Panc1 (cell line): Measurements from ENCODE around the gene PABPN1L. TPM values are rescaled to one million over a fixed set of nuclear protein-coding genes. Genes with fewer than 3 reads are reported as not detected.

Experiments
- ATAC-seq: fragments of 200-7000 bp; cut with Tn5 transposase; 2 replicates; pipeline ENCODE4 v1.9.1; 2020; ENCODE audit warnings: mild to moderate bottlenecking, moderate library complexity
- BruUV-seq: library from RNA; stranded (reverse); fragments of 400-500 nt; replicated peaks from 2 replicates; lab custom pipeline; 2021; lab: Mats Ljungman, UMichigan
- CTCF ChIA-PET: fragments of 300-600 bp; sonication (Branson Sonifier 250); formaldehyde crosslinking; loops from one replicate; lab custom pipeline; 2022; ENCODE audit warnings: antibody characterized with exemption; lab: Charles Lee
- POLR2A ChIA-PET: fragments of 300-600 bp; sonication (Branson Sonifier 250); formaldehyde crosslinking; loops from one replicate; lab custom pipeline; 2022; ENCODE audit warnings: antibody characterized with exemption; lab: Charles Lee
- DNase-seq: peaks from one replicate; pipeline ENCODE4 v3.0.0-alpha.2; 2010; ENCODE audit warnings: low read depth, low spot score
- H3K27ac ChIP-seq: 2 replicates; pipeline ENCODE4 v1.5.1; 2011; ENCODE audit warnings: mild to moderate bottlenecking, low read length, inconsistent platforms
- H3K27me3 ChIP-seq: fragments of 200-500 bp; sonication (Bioruptor generic); 2 replicates; pipeline ENCODE4 v1.6.0; 2014; ENCODE audit warnings: low read length, inconsistent platforms; ENCODE audit not compliant: control insufficient read depth, insufficient read depth
- H3K36me3 ChIP-seq: fragments of 200-500 bp; sonication (Bioruptor generic); 2 replicates; pipeline ENCODE4 v1.5.1; 2014; ENCODE audit warnings: inconsistent platforms, mild to moderate bottlenecking, low read length, moderate library complexity; ENCODE audit not compliant: control insufficient read depth, insufficient read depth
- H3K4me1 ChIP-seq: 2 replicates; pipeline ENCODE4 v1.5.1; 2011; ENCODE audit warnings: inconsistent platforms, mild to moderate bottlenecking, low read length, moderate library complexity; ENCODE audit not compliant: control insufficient read depth, insufficient read depth
- H3K4me3 ChIP-seq, 2 experiments: 2 replicates each; pipeline ENCODE4 v1.5.1; 2011 to 2012; ENCODE audit warnings: low read depth in 2 of 2, low read length in 2 of 2, mild to moderate bottlenecking in 2 of 2, inconsistent platforms in 1 of 2, moderate library complexity in 1 of 2
- H3K9me3 ChIP-seq: fragments of 200-500 bp; sonication (Bioruptor generic); 2 replicates; pipeline ENCODE4 v1.5.1; 2014; ENCODE audit warnings: low read depth, mild to moderate bottlenecking, inconsistent platforms, low read length, moderate library complexity; ENCODE audit not compliant: control insufficient read depth, insufficient read depth
- CTCF ChIP-seq: fragments of 450-650 bp; IDR thresholded peaks from 2 replicates; pipeline ENCODE4 v1.5.1; 2017; ENCODE audit warnings: mild to moderate bottlenecking
- POLR2AphosphoS5 ChIP-seq: IDR thresholded peaks from 2 replicates; pipeline ENCODE4 v1.6.1; 2012; ENCODE audit warnings: mild to moderate bottlenecking, low read depth, low read length, moderate library complexity
- REST ChIP-seq, 2 experiments: IDR thresholded peaks; 2 replicates each; pipeline ENCODE4 v1.6.1; 2011 to 2012; ENCODE audit warnings: low read depth in 2 of 2, control low read depth in 1 of 2, low read length in 1 of 2, mild to moderate bottlenecking in 1 of 2, moderate library complexity in 1 of 2; ENCODE audit not compliant: insufficient read depth in 1 of 2
- SIN3A ChIP-seq: IDR thresholded peaks from 2 replicates; pipeline ENCODE4 v1.6.1; 2012; ENCODE audit warnings: low read depth, mild to moderate bottlenecking, low read length, moderate library complexity, borderline replicate concordance; ENCODE audit not compliant: insufficient read depth
- TCF7L2 ChIP-seq: IDR thresholded peaks from 2 replicates; pipeline ENCODE4 v1.6.1; 2011; ENCODE audit warnings: mild to moderate bottlenecking, low read depth, low read length, inconsistent platforms
- in situ Hi-C: cut with HindIII; loops from 2 replicates; pipeline ENCODE4 v1.10.0; 2016; ENCODE audit warnings: low sequenced_read_pairs, low pct_unique_long_range_greater_than_20kb
- intact Hi-C: fragments of 100-400 bp; cut with micrococcal nuclease; formaldehyde crosslinking; loops from one replicate; pipeline ENCODE4 v1.10.0; 2022; ENCODE audit not compliant: unreplicated experiment
- total RNA-seq: library from RNA; stranded (reverse); gene quantifications from one replicate; pipeline ENCODE4 v1.2.1, GENCODE V29; 2021; ENCODE audit not compliant: unreplicated experiment

The PABPN1L gene
- total RNA-seq, 1 experiment from 2014 or later = not detected

GRCh38 chr16:88865310-88865709 is 1.1 kb downstream of the PABPN1L start:
- Histone ChIP-seq H3K27ac (no peak overlapping the region), H3K9me3 (no peaks in the 10 kb centered on the region), H3K4me1 (no peaks in the 10 kb centered on the region), H3K4me3 (no peak overlapping the region), H3K27me3 (no peaks in the 10 kb centered on the region), H3K36me3 (no peaks in the 10 kb centered on the region)
- ATAC-seq = no peak
- no peak for DNase-seq
- CTCF ChIA-PET = no interaction called here
- BruUV-seq = no TSS peak
- POLR2A ChIA-PET = no interaction called here
- in situ Hi-C loops = no loop called here
- TF ChIP-seq SIN3A (no peak), REST (IDR thresholded peaks at IDR 0.05; ENCODE audit: insufficient read depth in 1 of 2, low read depth in 2 of 2, low read length in 1 of 2) (no peak), POLR2AphosphoS5 (no peak), CTCF (no peak), TCF7L2 (no peak)
- intact Hi-C loops = no loop called here

- BruUV-seq = no TSS peak
- Histone ChIP-seq H3K9me3 (no peaks in the 10 kb centered on the region), H3K27me3 (no peaks in the 10 kb centered on the region), H3K4me1 (no peaks in the 10 kb centered on the region), H3K36me3 (no peaks in the 10 kb centered on the region), H3K27ac (no peak overlapping the region), H3K4me3 (no peak overlapping the region)
- DNase-seq (no peak), ATAC-seq (no peak)
- TF ChIP-seq CTCF = no peak
- intact Hi-C loops = no loop called here
- POLR2A ChIA-PET = interaction anchor here (0.6 kb wide), 3 partner anchors 8 to 1009 kb away, joined by 3 to 10 read pairs (median 4); partner anchors contain the start of genes GALNS and TRAPPC2L
- in situ Hi-C loops = no loop called here
- CTCF ChIA-PET = no interaction called here
These were observed 1.9 kb downstream of the PABPN1L start for GRCh38 chr16:88864521-88864920.
